IMR-90 (cell line): ENCODE results near the gene SERINC3. TPM values are rescaled to one million over a fixed set of nuclear protein-coding genes. Genes with fewer than 3 reads are reported as not detected.

Source experiments
- ATAC-seq: fragments of 200-7000 bp; cut with Tn5 transposase; 2 replicates; pipeline ENCODE4 v1.9.1; 2020; ENCODE audit warnings: low read depth, mild to moderate bottlenecking, moderate library complexity
- BruUV-seq: library from RNA; stranded (reverse); fragments of 400-500 nt; replicated peaks from 2 replicates; lab custom pipeline; 2021; lab: Mats Ljungman, UMichigan
- CTCF ChIA-PET: fragments of 300-600 bp; formaldehyde crosslinking; extraction: SDS; loops from one replicate; lab custom pipeline; 2021; ENCODE audit warnings: antibody characterized with exemption; lab: Yijun Ruan, JAX
- POLR2A ChIA-PET: fragments of 300-600 bp; sonication (Branson Sonifier 250); formaldehyde crosslinking; loops from one replicate; lab custom pipeline; 2022; ENCODE audit warnings: antibody characterized with exemption; ENCODE audit not compliant: unreplicated experiment; lab: Charles Lee
- DNase-seq: peaks from one replicate; pipeline ENCODE4 v3.0.0; 2013
- H2AFZ ChIP-seq: replicated peaks from 2 replicates; pipeline ENCODE3; 2013; ENCODE audit warnings: low read length, mild to moderate bottlenecking; ENCODE audit not compliant: poor library complexity
- H2AK5ac ChIP-seq: 2 replicates; pipeline ENCODE4 v1.6.1; 2013; ENCODE audit warnings: low read depth, low read length, inconsistent platforms
- H2AK9ac ChIP-seq: replicated peaks from 2 replicates; pipeline ENCODE3; 2013; ENCODE audit warnings: mild to moderate bottlenecking, low read depth, low read length, moderate library complexity; ENCODE audit not compliant: poor library complexity
- H2BK120ac ChIP-seq: 2 replicates; pipeline ENCODE4 v1.6.1; 2013; ENCODE audit warnings: low read depth, low read length, inconsistent platforms
- H2BK15ac ChIP-seq: 3 replicates; pipeline ENCODE4 v1.6.1; 2013; ENCODE audit warnings: low read depth, low read length, inconsistent platforms
- H2BK20ac ChIP-seq: 2 replicates; pipeline ENCODE4 v1.6.1; 2013; ENCODE audit warnings: low read depth, mild to moderate bottlenecking, inconsistent platforms, low read length, moderate library complexity
- H2BK5ac ChIP-seq: 2 replicates; pipeline ENCODE4 v1.6.1; 2013; ENCODE audit warnings: mild to moderate bottlenecking, low read depth, low read length, inconsistent platforms; ENCODE audit not compliant: poor library complexity, severe bottlenecking
- H3K14ac ChIP-seq: replicated peaks from 2 replicates; pipeline ENCODE4 v1.6.1; 2013; ENCODE audit warnings: low read depth, low read length, inconsistent platforms
- H3K18ac ChIP-seq: 2 replicates; pipeline ENCODE4 v1.6.1; 2013; ENCODE audit warnings: low read depth, low read length, control low read depth
- H3K23ac ChIP-seq: 2 replicates; pipeline ENCODE4 v1.6.1; 2013; ENCODE audit warnings: low read depth, low read length, inconsistent platforms
- H3K27ac ChIP-seq: 2 replicates; pipeline ENCODE4 v1.5.1; 2013; ENCODE audit warnings: mild to moderate bottlenecking, control low read depth, low read length; ENCODE audit not compliant: insufficient read depth
- H3K27me3 ChIP-seq: 2 replicates; pipeline ENCODE4 v1.6.1; 2013; ENCODE audit warnings: low read length; ENCODE audit not compliant: control insufficient read depth, insufficient read depth
- H3K36me3 ChIP-seq: 2 replicates; pipeline ENCODE4 v1.6.1; 2013; ENCODE audit warnings: low read length, mixed read lengths; ENCODE audit not compliant: control insufficient read depth, insufficient read depth
- H3K4ac ChIP-seq: 2 replicates; pipeline ENCODE4 v1.6.1; 2013; ENCODE audit warnings: low read depth, low read length, inconsistent platforms
- H3K4me1 ChIP-seq: 2 replicates; pipeline ENCODE4 v1.6.1; 2013; ENCODE audit warnings: low read length, mixed read lengths; ENCODE audit not compliant: control insufficient read depth, insufficient read depth
- H3K4me2 ChIP-seq: 2 replicates; pipeline ENCODE4 v1.6.1; 2013; ENCODE audit warnings: low read depth, mild to moderate bottlenecking, control low read depth, low read length, moderate library complexity
- H3K4me3 ChIP-seq: 2 replicates; pipeline ENCODE4 v1.5.1; 2013; ENCODE audit warnings: low read depth, mild to moderate bottlenecking, control low read depth, low read length, moderate library complexity; ENCODE audit not compliant: insufficient read depth
- H3K56ac ChIP-seq: 2 replicates; pipeline ENCODE4 v1.6.1; 2013; ENCODE audit warnings: low read length, inconsistent platforms; ENCODE audit not compliant: insufficient read depth; ENCODE audit errors: extremely low read depth
- H3K79me1 ChIP-seq, 2 experiments: 2 replicates each; pipeline ENCODE4 v1.6.1; 2013; ENCODE audit warnings: low read length in 2 of 2, inconsistent platforms in 1 of 2, low read depth in 1 of 2
- H3K9ac ChIP-seq: 2 replicates; pipeline ENCODE4 v1.6.1; 2013; ENCODE audit warnings: low read depth, low read length, control low read depth
- H3K9me1 ChIP-seq: 2 replicates; pipeline ENCODE4 v1.6.1; 2013; ENCODE audit warnings: low read length, inconsistent platforms; ENCODE audit not compliant: insufficient read depth
- H3K9me3 ChIP-seq: 2 replicates; pipeline ENCODE4 v1.6.1; 2013; ENCODE audit warnings: low read length; ENCODE audit not compliant: control insufficient read depth, insufficient read depth
- H4K20me1 ChIP-seq: 2 replicates; pipeline ENCODE4 v1.6.1; 2013; ENCODE audit warnings: low read length, inconsistent platforms; ENCODE audit not compliant: insufficient read depth
- H4K5ac ChIP-seq: 2 replicates; pipeline ENCODE4 v1.6.1; 2013; ENCODE audit warnings: mild to moderate bottlenecking, low read depth, low read length, control low read depth
- H4K8ac ChIP-seq, 2 experiments: 2 replicates each; pipeline ENCODE4 v1.6.1; 2013; ENCODE audit warnings: low read depth in 2 of 2, low read length in 2 of 2, control low read depth in 1 of 2, inconsistent platforms in 1 of 2
- H4K91ac ChIP-seq: 2 replicates; pipeline ENCODE4 v1.6.1; 2013; ENCODE audit warnings: low read depth, low read length, inconsistent platforms; ENCODE audit not compliant: insufficient read depth
- CEBPB ChIP-seq: IDR thresholded peaks from 2 replicates; pipeline ENCODE4 v1.6.1; 2012; ENCODE audit warnings: low read depth, low read length, improper control_type of control experiment
- ELK1 ChIP-seq: fragments of 150-350 bp; IDR thresholded peaks from 2 replicates; pipeline ENCODE4 v1.6.1; 2016; ENCODE audit warnings: low read depth, mild to moderate bottlenecking, low read length, moderate library complexity, borderline replicate concordance
- FOS ChIP-seq: fragments of 150-350 bp; IDR thresholded peaks from 2 replicates; pipeline ENCODE4 v1.6.1; 2016; ENCODE audit warnings: low read depth, low read length
- MAFK ChIP-seq: IDR thresholded peaks from 2 replicates; pipeline ENCODE4 v1.6.1; 2012; ENCODE audit warnings: low read depth, low read length, improper control_type of control experiment
- MAZ ChIP-seq: IDR thresholded peaks from 2 replicates; pipeline ENCODE4 v1.6.1; 2012; ENCODE audit warnings: low read depth, mild to moderate bottlenecking, low read length, improper control_type of control experiment, moderate library complexity, borderline replicate concordance
- MXI1 ChIP-seq: IDR thresholded peaks from 2 replicates; pipeline ENCODE4 v1.6.1; 2012; ENCODE audit warnings: low read depth, mild to moderate bottlenecking, low read length, moderate library complexity, borderline replicate concordance
- NFE2L2 ChIP-seq: fragments of 150-350 bp; IDR thresholded peaks from 2 replicates; pipeline ENCODE4 v1.6.1; 2016; ENCODE audit warnings: low read depth, mild to moderate bottlenecking, low read length
- RFX5 ChIP-seq: IDR thresholded peaks from 2 replicates; pipeline ENCODE4 v1.8.0; 2012; ENCODE audit warnings: low read depth, mild to moderate bottlenecking, low read length, moderate library complexity
- SMC3 ChIP-seq: fragments of 150-350 bp; IDR thresholded peaks from 2 replicates; pipeline ENCODE4 v1.6.1; 2016; ENCODE audit warnings: low read depth, mild to moderate bottlenecking, antibody characterized with exemption, low read length, moderate library complexity
- USF2 ChIP-seq: fragments of 150-350 bp; IDR thresholded peaks from 2 replicates; pipeline ENCODE4 v1.6.1; 2017; ENCODE audit warnings: mild to moderate bottlenecking, antibody characterized with exemption, low read length, low read depth
- WGBS, 2 experiments: methylation state at CpG; one replicate each; pipeline versions ENCODE4 v1.1.5 to v1.1.7; 2013; ENCODE audit warnings: missing lambda C conversion rate in 2 of 2; ENCODE audit not compliant: insufficient read length in 1 of 2; ENCODE audit errors: extremely low coverage in 2 of 2; 5-methylcytosine and 5-hydroxymethylcytosine counted together
- dilution Hi-C: fragments of 300-500 bp; cut with HindIII; formaldehyde crosslinking; loops from one replicate; pipeline ENCODE4 v1.14.3; 2018; ENCODE audit warnings: low sequenced_read_pairs; ENCODE audit not compliant: unreplicated experiment
- in situ Hi-C: fragments of 300-500 bp; cut with MboI; formaldehyde crosslinking; loops from 3 replicates; pipeline ENCODE4 v1.14.3; 2019; ENCODE audit warnings: low sequenced_read_pairs, inconsistent platforms, mixed read lengths
- intact Hi-C: fragments of 100-400 bp; cut with micrococcal nuclease; formaldehyde crosslinking; loops from 2 replicates; pipeline ENCODE4 v1.10.0; 2022
- polyA plus RNA-seq, 3 experiments: library from polyadenylated mRNA; depleted of rRNA; stranded (reverse); fragments of >200 nt; gene quantifications; 2 replicates each; pipeline ENCODE4 v1.2.3, GENCODE V29; 2012; ENCODE audit warnings: low replicate concordance in 1 of 3
- total RNA-seq: library from RNA; depleted of rRNA; stranded (reverse); fragments of >200 nt; gene quantifications from 2 replicates; pipeline ENCODE4 v1.2.3, GENCODE V29; 2012

The SERINC3 gene
- total and polyA plus RNA-seq, 2 of the 4 experiments (the other 2 are of a cell fraction) = 101 to 132 TPM

- TF ChIP-seq CEBPB (no peak), MAFK (no peak), SMC3 (peak; percentile 39), RFX5 (no peak)
Observed at GRCh38 chr20:44475694-44476560, 45.9 kb downstream of the SERINC3 start, which contains the start of gene TTPAL (continued).

- Histone ChIP-seq H3K9me1 (peaks cover 14% of the 10 kb centered on the region; the same call in 1 of the 2 replicates), H3K27ac (peak overlapping the region; percentile 18; the same call in 1 of the 2 replicates), H3K4me1 (peaks cover 4% of the 10 kb centered on the region; the same call in 1 of the 2 replicates), H3K27me3 (peaks cover under 1% of the 10 kb centered on the region; the same call in 1 of the 2 replicates), H3K18ac (peak overlapping the region; percentile 32; the same call in 1 of the 2 replicates), H4K5ac (peak overlapping the region; percentile 90), H4K8ac (peak overlapping the region; percentile 73 to 94), H3K36me3 (peaks cover 5% of the 10 kb centered on the region), H4K20me1 (no peaks in the 10 kb centered on the region; the same call in 1 of the 2 replicates), H3K4me3 (peak overlapping the region; percentile 87), H3K14ac (peak overlapping the region; percentile 47), H3K23ac (no peak overlapping the region), H2BK5ac (peak overlapping the region; percentile 7), H3K9me3 (no peaks in the 10 kb centered on the region), H2AFZ (peak overlapping the region; percentile 88), H2AK9ac (peak overlapping the region; percentile 2), H3K4me2 (peak overlapping the region; percentile 97), H2BK20ac (no peak overlapping the region), H2BK15ac (no peak overlapping the region; the same call in 2 of the 3 replicates), H3K9ac (peak overlapping the region; percentile 74), H4K91ac (peak overlapping the region; percentile 29; the same call in 1 of the 2 replicates), H3K4ac (peak overlapping the region; percentile 75), H2AK5ac (peak overlapping the region; percentile 7; the same call in 1 of the 2 replicates), H3K56ac (0 out of 2 replicates have a peak overlapping the region, but pooled peaks have one; percentile 46), H3K79me1 (peaks cover 20 to 42% of the 10 kb centered on the region in 2 experiments), H2BK120ac (peak overlapping the region; percentile 53)
- 50% methylated on average over 1 of the region's 2 CpGs; no CpG with 5 or more reads in 1 of the 2 experiments for WGBS, 2 experiments
- intact Hi-C loops = loop anchor here (1.0 kb wide), 1 partner anchor 135 kb away; no protein-coding TSS in a partner anchor
- in situ Hi-C loops = loop anchor here (10.0 to 25.0 kb wide), 3 partner anchors 139 to 1312 kb away; partner anchors contain the start of genes DNTTIP1, OSER1 and WFDC3
- dilution Hi-C loops = no loop called here
- CTCF ChIA-PET = interaction anchor here (0.6 to 0.7 kb wide), 2 partner anchors 133 to 1565 kb away, joined by 4 to 6 read pairs; no protein-coding TSS in a partner anchor
- ATAC-seq = no peak
- POLR2A ChIA-PET = no interaction called here
- no TSS peak for BruUV-seq
- DNase-seq = no peak
- TF ChIP-seq MAZ (no peak), USF2 (no peak), NFE2L2 (no peak), MXI1 (no peak), FOS (no peak), CEBPB (no peak), ELK1 (no peak)
Observed at GRCh38 chr20:44475372-44475693, 46.5 kb downstream of the SERINC3 start.
